Measurements from ENCODE around the gene PACSIN2. TPM values are rescaled to one million over a fixed set of nuclear protein-coding genes. Genes with fewer than 3 reads are reported as not detected.

PACSIN2 gene
- total RNA-seq, 1 donor from 2014 or later, result 41.5 TPM

- intact Hi-C loops (cut with DNase I), result loop anchor here (2.0 to 5.0 kb wide), 3 partner anchors 39 to 201 kb away; no protein-coding TSS in a partner anchor
- no peak for DNase-seq (ENCODE audit: low spot score)
Measured at GRCh38 chr22:42821386-42821785, 193.6 kb downstream of the PACSIN2 start.

GRCh38 chr22:42820045-42820763 lies 194.7 kb downstream of the PACSIN2 start:
- DNase-seq (ENCODE audit: low spot score), result no peak
- intact Hi-C loops (cut with DNase I), result loop anchor here (2.0 to 5.0 kb wide), 3 partner anchors 38 to 199 kb away; no protein-coding TSS in a partner anchor

Other genes with a start within 250 kb of the PACSIN2 start
- 32.5 TPM for gene ARFGAP3, start 157.9 kb downstream of the PACSIN2 start, total RNA-seq
- 9.5 TPM for gene TTLL1, start 74.2 kb upstream of the PACSIN2 start, total RNA-seq
- gene BIK, start 95.6 kb upstream of the PACSIN2 start, total RNA-seq, result not detected
- gene MCAT, start 128.2 kb upstream of the PACSIN2 start, total RNA-seq, result 13.4 TPM
- 124 TPM for gene TSPO, start 136.4 kb upstream of the PACSIN2 start, total RNA-seq
- 11.3 TPM for gene TTLL12, start 172.0 kb upstream of the PACSIN2 start, total RNA-seq

Measured in cardiac septum (tissue), 1 donor.